H1 (cell line): ENCODE data around the gene TRNP1. TPM values are rescaled to one million over a fixed set of nuclear protein-coding genes. Genes with fewer than 3 reads are reported as not detected.
A peak's percentile ranks its signal among the peaks of the same experiment; 100 is the strongest.

Experiments used
- CTCF ChIA-PET: fragments of 300-600 bp; sonication (Branson Sonifier 250); formaldehyde crosslinking; loops from one replicate; lab custom pipeline; 2021; ENCODE audit not compliant: partially characterized antibody; lab: Charles Lee
- POLR2A ChIA-PET: fragments of 300-600 bp; sonication (Branson Sonifier 250); formaldehyde crosslinking; loops from one replicate; lab custom pipeline; 2021; ENCODE audit warnings: inconsistent platforms; ENCODE audit not compliant: partially characterized antibody; lab: Charles Lee
- DNase-seq, 2 experiments: peaks; one replicate each; pipeline versions ENCODE4 v3.0.0 to v3.0.0-alpha.2; 2010 to 2022; ENCODE audit warnings: low spot score in 2 of 2, low read depth in 1 of 2, mixed read lengths in 1 of 2
- FAIRE-seq: peaks from 2 replicates; lab custom pipeline; 2011; peaks lifted over from hg19 to GRCh38; lab: Jason Lieb, UNC
- H2AFZ ChIP-seq: 2 replicates; pipeline ENCODE4 v1.8.1; 2012; ENCODE audit warnings: low read length, inconsistent platforms
- H2AK5ac ChIP-seq: 2 replicates; pipeline ENCODE4 v1.6.1; 2013; ENCODE audit warnings: low read depth, low read length
- H2BK120ac ChIP-seq: replicated peaks from 2 replicates; pipeline ENCODE3; 2013; ENCODE audit warnings: low read depth, low read length, inconsistent platforms
- H2BK12ac ChIP-seq: 2 replicates; pipeline ENCODE4 v1.6.1; 2013; ENCODE audit warnings: low read depth, low read length
- H2BK15ac ChIP-seq: 2 replicates; pipeline ENCODE4 v1.6.1; 2013; ENCODE audit warnings: low read length
- H2BK20ac ChIP-seq: 2 replicates; pipeline ENCODE4 v1.6.1; 2013; ENCODE audit warnings: low read length
- H2BK5ac ChIP-seq: 2 replicates; pipeline ENCODE4 v1.6.1; 2013; ENCODE audit warnings: low read depth, low read length
- H3K14ac ChIP-seq: 2 replicates; pipeline ENCODE4 v1.6.1; 2013; ENCODE audit warnings: inconsistent platforms; ENCODE audit not compliant: insufficient read length
- H3K18ac ChIP-seq: 2 replicates; pipeline ENCODE4 v1.6.1; 2013; ENCODE audit warnings: low read length; ENCODE audit errors: extremely low read depth
- H3K23ac ChIP-seq: 2 replicates; pipeline ENCODE4 v1.6.1; 2013; ENCODE audit warnings: inconsistent platforms; ENCODE audit not compliant: insufficient read length
- H3K23me2 ChIP-seq: 2 replicates; pipeline ENCODE4 v1.6.1; 2013; ENCODE audit warnings: low read depth, low read length
- H3K27ac ChIP-seq: 2 replicates; pipeline ENCODE4 v1.6.1; 2011; ENCODE audit warnings: low read depth, low read length, inconsistent platforms
- H3K27me3 ChIP-seq, 4 experiments: replicated peaks in 1 of 4; 1 replicate in 1 of 4; 2 replicates in 3 of 4; pipeline versions ENCODE4 v1.6.1 to v1.8.1; 2011 to 2013; ENCODE audit warnings: low read length in 3 of 4, mild to moderate bottlenecking in 3 of 4, inconsistent platforms in 2 of 4, mixed read lengths in 2 of 4, moderate library complexity in 1 of 4; ENCODE audit not compliant: control insufficient read depth in 3 of 4, insufficient read depth in 3 of 4; ENCODE audit errors: extremely low read depth in 1 of 4
- H3K36me3 ChIP-seq, 4 experiments: 2 replicates each; pipeline versions ENCODE4 v1.6.1 to v1.8.1; 2011 to 2013; ENCODE audit warnings: mild to moderate bottlenecking in 4 of 4, low read length in 3 of 4, moderate library complexity in 2 of 4, control low read depth in 1 of 4, inconsistent platforms in 1 of 4; ENCODE audit not compliant: insufficient read depth in 4 of 4, control insufficient read depth in 2 of 4
- H3K4ac ChIP-seq: replicated peaks from 2 replicates; pipeline ENCODE3; 2013; ENCODE audit warnings: low read length, low read depth, mixed read lengths, inconsistent platforms; ENCODE audit not compliant: insufficient read length
- H3K4me1 ChIP-seq, 4 experiments: replicated peaks in 1 of 4; 1 replicate in 1 of 4; 2 replicates in 3 of 4; pipeline versions ENCODE4 v1.6.1 to v1.8.1; 2011 to 2013; ENCODE audit warnings: low read length in 3 of 4, inconsistent platforms in 2 of 4, mixed read lengths in 1 of 4; ENCODE audit not compliant: insufficient read depth in 4 of 4, control insufficient read depth in 3 of 4
- H3K4me2 ChIP-seq, 2 experiments: 2 replicates each; pipeline versions ENCODE4 v1.6.1 to v1.8.1; 2011 to 2013; ENCODE audit warnings: low read depth in 2 of 2, low read length in 2 of 2, control low read depth in 1 of 2, inconsistent platforms in 1 of 2, mild to moderate bottlenecking in 1 of 2; ENCODE audit not compliant: insufficient read depth in 1 of 2
- H3K4me3 ChIP-seq, 4 experiments: fragments of 200-600, 300-600 bp in 1 of 4; sonication (generic), shearing (Covaris generic), sonication (Bioruptor Twin) in 1 of 4; 2 replicates each; pipeline versions ENCODE4 v1.5.1 to v1.8.1; 2011 to 2016; ENCODE audit warnings: low read length in 4 of 4, low read depth in 3 of 4, control low read depth in 2 of 4, inconsistent platforms in 2 of 4, mild to moderate bottlenecking in 2 of 4, mixed read lengths in 1 of 4, moderate library complexity in 1 of 4; ENCODE audit not compliant: insufficient read depth in 2 of 4; ENCODE audit errors: extremely low read depth in 1 of 4
- H3K56ac ChIP-seq: replicated peaks from 2 replicates; pipeline ENCODE3; 2013; ENCODE audit warnings: low read depth, mild to moderate bottlenecking, mixed read lengths, low read length, inconsistent platforms; ENCODE audit not compliant: insufficient read length
- H3K79me1 ChIP-seq: 2 replicates; pipeline ENCODE4 v1.6.1; 2013; ENCODE audit warnings: low read depth, low read length, control low read depth
- H3K79me2 ChIP-seq, 2 experiments: 2 replicates each; pipeline versions ENCODE4 v1.6.1 to v1.8.1; 2012 to 2013; ENCODE audit warnings: low read length in 2 of 2, mild to moderate bottlenecking in 2 of 2, inconsistent platforms in 1 of 2; ENCODE audit not compliant: insufficient read depth in 2 of 2, control insufficient read depth in 1 of 2
- H3K9ac ChIP-seq, 4 experiments: replicated peaks in 1 of 4; 1 replicate in 1 of 4; 2 replicates in 3 of 4; pipeline versions ENCODE4 v1.6.1 to v1.8.1; 2011 to 2013; ENCODE audit warnings: low read depth in 3 of 4, low read length in 3 of 4, control low read depth in 2 of 4, mild to moderate bottlenecking in 2 of 4, moderate library complexity in 2 of 4, inconsistent platforms in 1 of 4; ENCODE audit errors: extremely low read depth in 1 of 4
- H3K9me3 ChIP-seq, 2 experiments: 2 replicates each; pipeline versions ENCODE4 v1.6.1 to v1.8.1; 2012 to 2013; ENCODE audit warnings: mild to moderate bottlenecking in 2 of 2, moderate library complexity in 2 of 2, control low read depth in 1 of 2, inconsistent platforms in 1 of 2, low read depth in 1 of 2, low read length in 1 of 2, mixed read lengths in 1 of 2; ENCODE audit not compliant: insufficient read depth in 2 of 2
- H4K20me1 ChIP-seq, 2 experiments: replicated peaks in 1 of 2; 2 replicates each; pipeline versions ENCODE3 to v1.8.1; 2011 to 2013; ENCODE audit warnings: inconsistent platforms in 2 of 2, low read length in 2 of 2, mild to moderate bottlenecking in 1 of 2; ENCODE audit not compliant: insufficient read depth in 2 of 2, control insufficient read depth in 1 of 2
- H4K5ac ChIP-seq: 2 replicates; pipeline ENCODE4 v1.6.1; 2013; ENCODE audit warnings: low read length, low read depth, mixed read lengths, inconsistent platforms; ENCODE audit not compliant: insufficient read length
- H4K8ac ChIP-seq: 2 replicates; pipeline ENCODE4 v1.8.0; 2013; ENCODE audit warnings: mild to moderate bottlenecking, moderate library complexity, low read length, inconsistent platforms; ENCODE audit not compliant: insufficient read depth; ENCODE audit errors: extremely low read depth
- H4K91ac ChIP-seq: replicated peaks from 2 replicates; pipeline ENCODE3; 2013; ENCODE audit warnings: low read length, mixed read lengths, inconsistent platforms; ENCODE audit not compliant: insufficient read length
- POLR2A ChIP-seq, 2 experiments: IDR thresholded peaks; 1 replicate in 1 of 2; 2 replicates in 1 of 2; pipeline ENCODE4 v1.6.1; 2011; ENCODE audit warnings: low read depth in 2 of 2, low read length in 2 of 2, mild to moderate bottlenecking in 2 of 2; ENCODE audit errors: control extremely low read depth in 1 of 2
- POLR2AphosphoS5 ChIP-seq: IDR thresholded peaks from 2 replicates; pipeline ENCODE4 v1.6.1; 2011; ENCODE audit warnings: low read depth, low read length
- RAD21 ChIP-seq, 2 experiments: IDR thresholded peaks in 1 of 2; conservative IDR thresholded peaks in 1 of 2; 2 replicates each; pipeline ENCODE4 v1.6.1; 2011; ENCODE audit warnings: low read depth in 2 of 2, low read length in 2 of 2, improper control_type of control experiment in 1 of 2, inconsistent platforms in 1 of 2, mild to moderate bottlenecking in 1 of 2, moderate library complexity in 1 of 2
- SIN3A ChIP-seq, 2 experiments: IDR thresholded peaks in 1 of 2; conservative IDR thresholded peaks in 1 of 2; 2 replicates each; pipeline ENCODE4 v1.6.1; 2011 to 2012; ENCODE audit warnings: low read length in 2 of 2, improper control_type of control experiment in 1 of 2, low read depth in 1 of 2, mild to moderate bottlenecking in 1 of 2
- WGBS, 2 experiments: shearing (Covaris generic) in 1 of 2; methylation state at CpG; one replicate each; pipeline versions ENCODE4 v1.1.6 to v1.1.7; 2013 to 2015; ENCODE audit warnings: low lambda C conversion rate in 2 of 2, mixed read lengths in 2 of 2, inconsistent platforms in 1 of 2, low coverage in 1 of 2, missing lambda C conversion rate in 1 of 2; ENCODE audit not compliant: insufficient replicate concordance in 2 of 2, insufficient coverage in 1 of 2, insufficient read length in 1 of 2; ENCODE audit errors: extremely low coverage in 1 of 2, missing lambda C conversion rate in 1 of 2; 5-methylcytosine and 5-hydroxymethylcytosine counted together
- polyA plus RNA-seq, 7 experiments: library from polyadenylated mRNA; depleted of rRNA in 3 of 7; stranded (reverse) in 5 of 7; unstranded in 2 of 7; fragments of >200 nt in 5 of 7; fragments of 200-250 nt in 2 of 7; gene quantifications; 1 replicate in 5 of 7; 2 replicates in 1 of 7; 4 replicates in 1 of 7; pipeline versions ENCODE4 v1.2.1 to v1.2.3, GENCODE V29; 2011 to 2013; ENCODE audit warnings: missing spikeins in 2 of 7, mixed read lengths in 2 of 7
- total RNA-seq: library from RNA; stranded (reverse); fragmentation: NEBNext Ultra II Directional; extraction: Animal tissue kit (Norgen Biotek cat#: 25700); gene quantifications from 2 replicates; pipeline ENCODE4 v1.2.1, GENCODE V29; 2021
- TF ChIP-seq, protein P1 (sequence below): IDR thresholded peaks from 2 replicates; pipeline ENCODE4 v1.6.1; 2012; ENCODE audit warnings: inconsistent platforms
- TF ChIP-seq, protein P2 (sequence below): IDR thresholded peaks from 2 replicates; pipeline ENCODE4 v1.6.1; 2012; ENCODE audit warnings: inconsistent platforms

The TRNP1 gene
- total and polyA plus RNA-seq, 2 of the 8 experiments (the other 6 are each of a cell fraction or from before 2014, with no cell fraction given), result 51.7 to 102 TPM

DNA sequence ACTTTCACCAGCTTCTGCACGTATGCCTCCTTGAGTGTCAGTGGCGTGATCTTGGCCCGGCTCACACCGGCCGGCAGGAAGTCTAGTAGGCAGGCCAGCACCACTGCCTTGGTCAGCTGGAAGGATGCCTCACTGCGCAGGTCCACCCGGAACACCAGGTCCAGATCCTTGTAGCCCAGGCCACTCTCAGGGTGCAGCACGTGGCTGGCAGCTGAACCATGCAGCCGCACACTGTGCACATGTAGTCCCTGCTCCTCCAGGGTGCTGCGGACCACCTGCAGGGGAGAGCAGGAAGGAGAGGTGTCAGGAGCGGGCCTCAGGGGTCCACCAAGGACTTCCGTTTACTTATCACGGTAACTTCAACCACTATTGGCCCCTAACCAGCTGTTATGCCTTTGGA lies 13.2 kb downstream of the TRNP1 start:
- peaks cover 17 to 69% of the 10 kb centered on the region in 2 experiments for H3K79me2 ChIP-seq
- no peak overlapping the region for H2AFZ ChIP-seq
- no peaks in the 10 kb centered on the region for H3K27me3 ChIP-seq
- peak overlapping the region in 1 of 4 experiments; percentile 48; a peak in 3 of 7 replicates for H3K9ac ChIP-seq
- 47% methylated on average over 12 of the region's 13 CpGs; no CpG with 5 or more reads in 1 of the 2 experiments for WGBS, 2 experiments
- peaks cover 14 to 24% of the 10 kb centered on the region in 2 experiments for H4K20me1 ChIP-seq
- H3K9me3 ChIP-seq, result no peaks in the 10 kb centered on the region
- no peak overlapping the region for H3K14ac ChIP-seq
- H3K23me2 ChIP-seq, result peaks cover 15% of the 10 kb centered on the region
- peak overlapping the region; percentile 95 for H3K18ac ChIP-seq
- peak overlapping the region; percentile 61 to 99 for H3K4me2 ChIP-seq
- H3K36me3 ChIP-seq, result peaks cover 18 to 57% (median 22%) of the 10 kb centered on the region in 4 experiments
- CTCF ChIA-PET, result interaction anchor here (0.6 to 12.9 kb wide), 6 partner anchors 10 to 643 kb away, joined by 3 to 133 read pairs (median 4); partner anchors contain the start of gene TRNP1
- H3K4ac ChIP-seq, result peak overlapping the region; percentile 98
- peak overlapping the region; percentile 81 for H4K8ac ChIP-seq
- DNase-seq, result peak in 1 of 2 experiments; percentile 70
- H2BK120ac ChIP-seq, result peak overlapping the region; percentile 93
- TF ChIP-seq SIN3A (conservative IDR thresholded peaks at IDR 0.05 in 1 of 2, IDR thresholded peaks at IDR 0.05 in 1 of 2; ENCODE audit: low read depth in 1 of 2, low read length in 2 of 2) (0 out of 4 replicates have a peak, but pooled peaks of 1 of the 2 experiments have one; percentile 4), RAD21 (IDR thresholded peaks at IDR 0.05 in 1 of 2, conservative IDR thresholded peaks at IDR 0.05 in 1 of 2; ENCODE audit: low read depth in 2 of 2, low read length in 2 of 2) (no peak), POLR2A (IDR thresholded peaks at IDR 0.05; ENCODE audit: control extremely low read depth in 1 of 2, low read depth in 2 of 2, low read length in 2 of 2) (peak in 1 of 2 experiments; percentile 88; a peak in 2 of 3 replicates), POLR2AphosphoS5 (peak; percentile 81)
- TF ChIP-seq, protein P1, sequence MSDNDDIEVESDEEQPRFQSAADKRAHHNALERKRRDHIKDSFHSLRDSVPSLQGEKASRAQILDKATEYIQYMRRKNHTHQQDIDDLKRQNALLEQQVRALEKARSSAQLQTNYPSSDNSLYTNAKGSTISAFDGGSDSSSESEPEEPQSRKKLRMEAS, result peak; percentile 91
- TF ChIP-seq, protein P2, sequence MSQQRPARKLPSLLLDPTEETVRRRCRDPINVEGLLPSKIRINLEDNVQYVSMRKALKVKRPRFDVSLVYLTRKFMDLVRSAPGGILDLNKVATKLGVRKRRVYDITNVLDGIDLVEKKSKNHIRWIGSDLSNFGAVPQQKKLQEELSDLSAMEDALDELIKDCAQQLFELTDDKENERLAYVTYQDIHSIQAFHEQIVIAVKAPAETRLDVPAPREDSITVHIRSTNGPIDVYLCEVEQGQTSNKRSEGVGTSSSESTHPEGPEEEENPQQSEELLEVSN, result 0 out of 2 replicates have a peak, but pooled peaks have one; percentile 49
- TF ChIP-seq, all 59 proteins: peak for 5
- Histone ChIP-seq H2AK5ac (peak overlapping the region; percentile 95), H2BK20ac (peak overlapping the region; percentile 94), H3K56ac (peak overlapping the region; percentile 77), H4K91ac (peak overlapping the region; percentile 100), H4K5ac (peak overlapping the region; percentile 91), H3K27ac (peak overlapping the region; percentile 93), H3K4me1 (peaks cover 21 to 68% (median 54%) of the 10 kb centered on the region in 4 experiments), H2BK12ac (peak overlapping the region; percentile 95), H3K79me1 (peaks cover 26% of the 10 kb centered on the region), H2BK15ac (peak overlapping the region; percentile 4; the same call in 1 of the 2 replicates), H3K23ac (no peak overlapping the region), H2BK5ac (peak overlapping the region; percentile 99), H3K4me3 (peak overlapping the region in 1 of 4 experiments; percentile 16; a peak in 1 of 8 replicates)
- FAIRE-seq, result no peak
- POLR2A ChIA-PET, result interaction anchor here (0.6 to 58.9 kb wide), 11 partner anchors 6 to 965 kb away, joined by 3 to 1829 read pairs (median 6); partner anchors contain the start of genes GPN2, KDF1, TENT5B and TRNP1
